Ovary (tissue), 3 donors: ENCODE measurements around the gene TBC1D8.

Experiments
- EP300 ChIP-seq: sonication (generic); formaldehyde crosslinking; IDR thresholded peaks from one replicate; pipeline ENCODE4 v1.6.1; 2017; ENCODE audit warnings: antibody characterized with exemption
- POLR2A ChIP-seq: fragments of 450-650 bp; IDR thresholded peaks from one replicate; pipeline ENCODE4 v1.6.1; 2017; ENCODE audit warnings: antibody characterized with exemption, mild to moderate bottlenecking, moderate library complexity
- TF ChIP-seq, protein P1 (sequence below), 3 donors: fragments of 450-650 bp in 2 of 3; fragments of 200-600 bp in 1 of 3; IDR thresholded peaks; one replicate each; pipeline versions ENCODE4 v1.5.1 to v1.8.0; 2016 to 2022; ENCODE audit warnings: antibody characterized with exemption in 3 of 3, mild to moderate bottlenecking in 1 of 3
- donor health status: DM: no; HTN: no; CAD: no.

DNA sequence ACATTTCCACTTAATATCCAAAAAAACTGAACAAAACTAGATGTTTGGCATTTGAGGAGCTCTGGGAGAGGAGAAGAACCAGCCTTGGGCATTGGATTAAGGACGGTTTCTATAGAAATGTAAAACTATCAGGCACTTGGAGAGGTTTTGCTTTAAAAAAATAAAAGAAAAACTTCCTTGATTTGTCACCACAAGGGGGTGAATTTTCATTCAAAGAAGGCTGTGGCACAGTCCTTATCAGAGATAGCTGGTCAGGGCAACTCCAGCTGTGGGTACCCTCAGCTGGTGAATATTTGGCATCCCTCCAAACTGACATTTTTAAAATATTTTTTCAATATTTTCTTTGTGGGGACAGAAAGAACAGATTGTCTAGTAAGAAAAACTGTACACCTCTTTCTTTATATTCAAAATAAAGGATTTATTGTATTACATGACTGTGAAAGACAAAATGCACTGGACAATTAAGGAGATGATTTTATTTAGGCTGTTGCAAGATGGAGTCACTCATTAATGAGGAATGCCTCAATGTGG is 46.1 kb upstream of the TBC1D8 start:
- TF ChIP-seq, protein P1, sequence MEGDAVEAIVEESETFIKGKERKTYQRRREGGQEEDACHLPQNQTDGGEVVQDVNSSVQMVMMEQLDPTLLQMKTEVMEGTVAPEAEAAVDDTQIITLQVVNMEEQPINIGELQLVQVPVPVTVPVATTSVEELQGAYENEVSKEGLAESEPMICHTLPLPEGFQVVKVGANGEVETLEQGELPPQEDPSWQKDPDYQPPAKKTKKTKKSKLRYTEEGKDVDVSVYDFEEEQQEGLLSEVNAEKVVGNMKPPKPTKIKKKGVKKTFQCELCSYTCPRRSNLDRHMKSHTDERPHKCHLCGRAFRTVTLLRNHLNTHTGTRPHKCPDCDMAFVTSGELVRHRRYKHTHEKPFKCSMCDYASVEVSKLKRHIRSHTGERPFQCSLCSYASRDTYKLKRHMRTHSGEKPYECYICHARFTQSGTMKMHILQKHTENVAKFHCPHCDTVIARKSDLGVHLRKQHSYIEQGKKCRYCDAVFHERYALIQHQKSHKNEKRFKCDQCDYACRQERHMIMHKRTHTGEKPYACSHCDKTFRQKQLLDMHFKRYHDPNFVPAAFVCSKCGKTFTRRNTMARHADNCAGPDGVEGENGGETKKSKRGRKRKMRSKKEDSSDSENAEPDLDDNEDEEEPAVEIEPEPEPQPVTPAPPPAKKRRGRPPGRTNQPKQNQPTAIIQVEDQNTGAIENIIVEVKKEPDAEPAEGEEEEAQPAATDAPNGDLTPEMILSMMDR (IDR thresholded peaks at IDR 0.05) = no peak
- no peak for TF ChIP-seq POLR2A
- TF ChIP-seq EP300 = no peak
